GM21723 (cell line): ENCODE measurements around the gene BRPF3.
"Not testable (repeated sequence)": the region's sequence is repeated elsewhere in the genome, so short reads cannot be mapped to it uniquely, and the experiment has no call there.

Experiments used
- ATAC-seq: cut with Tn5 transposase; IDR thresholded peaks from one replicate; pipeline ENCODE4 v1.9.1; 2021; ENCODE audit warnings: mild to moderate bottlenecking, moderate library complexity; ENCODE audit not compliant: unreplicated experiment

The BRPF3 gene

GRCh38 chr6:36200154-36200891 lies 3.8 kb downstream of the BRPF3 start:
- no peak for ATAC-seq

- ATAC-seq = no peak
Measured at GRCh38 chr6:36200998-36201596, 4.6 kb downstream of the BRPF3 start.

- no peak for ATAC-seq
Measured at GRCh38 chr6:36201612-36202011, 5.1 kb downstream of the BRPF3 start.

DNA sequence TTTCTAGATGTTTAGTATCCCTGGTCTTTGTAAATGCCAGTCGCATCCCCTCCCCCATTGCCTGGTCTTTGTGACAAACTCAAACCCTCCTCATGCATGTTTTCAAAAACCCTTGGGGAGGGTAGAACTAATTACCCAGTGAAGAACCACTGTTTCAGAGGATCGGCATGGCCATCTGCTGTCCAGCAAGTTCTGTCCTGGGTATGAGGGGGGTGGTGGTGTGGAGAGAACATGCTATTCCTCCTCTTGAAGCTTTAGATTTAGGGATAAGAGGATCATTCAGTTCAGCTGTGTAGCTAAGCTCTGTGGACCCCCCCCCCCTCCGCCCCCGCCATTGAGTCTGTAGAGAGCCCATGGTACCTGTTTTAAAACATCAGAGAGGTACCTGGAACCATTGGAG lies 5.6 kb downstream of the BRPF3 start:
- ATAC-seq = no peak

DNA sequence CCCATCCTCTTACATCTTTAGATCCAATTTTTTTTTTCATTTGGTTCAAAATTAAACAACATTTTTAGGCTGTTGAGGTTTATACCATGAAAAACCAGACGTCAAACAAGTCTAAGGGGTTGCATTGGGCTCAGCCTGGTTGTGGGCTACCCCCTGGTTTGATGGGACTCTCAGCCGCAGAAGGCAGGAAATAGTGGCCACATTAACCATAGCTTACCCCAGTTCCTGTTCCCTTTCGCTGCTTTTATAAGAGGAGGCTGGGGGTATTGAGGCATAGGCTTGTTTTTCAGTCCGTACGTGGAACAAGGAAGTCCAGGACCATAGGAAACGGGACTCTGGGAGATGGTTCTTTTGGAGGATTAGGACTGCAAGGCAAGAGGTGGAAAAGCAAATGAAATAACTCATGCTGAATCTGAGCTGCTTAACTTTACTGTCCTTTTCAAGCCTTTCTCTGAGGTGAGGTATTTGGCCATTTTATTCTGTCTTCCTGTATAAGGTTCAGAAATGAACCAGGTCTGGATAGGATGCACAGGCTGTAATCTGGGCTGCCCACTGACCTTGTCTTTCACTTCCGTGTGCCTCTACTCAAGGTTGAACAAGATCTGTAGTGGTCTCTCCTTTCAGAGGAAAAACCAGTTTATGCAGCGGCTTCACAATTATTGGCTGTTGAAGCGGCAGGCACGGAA lies 7.7 kb downstream of the BRPF3 start:
- ATAC-seq = no peak

- no peak for ATAC-seq
Measured at GRCh38 chr6:36207155-36207554, 10.6 kb downstream of the BRPF3 start.

- ATAC-seq = no peak
Measured at GRCh38 chr6:36209606-36210005, 13.1 kb downstream of the BRPF3 start.

DNA sequence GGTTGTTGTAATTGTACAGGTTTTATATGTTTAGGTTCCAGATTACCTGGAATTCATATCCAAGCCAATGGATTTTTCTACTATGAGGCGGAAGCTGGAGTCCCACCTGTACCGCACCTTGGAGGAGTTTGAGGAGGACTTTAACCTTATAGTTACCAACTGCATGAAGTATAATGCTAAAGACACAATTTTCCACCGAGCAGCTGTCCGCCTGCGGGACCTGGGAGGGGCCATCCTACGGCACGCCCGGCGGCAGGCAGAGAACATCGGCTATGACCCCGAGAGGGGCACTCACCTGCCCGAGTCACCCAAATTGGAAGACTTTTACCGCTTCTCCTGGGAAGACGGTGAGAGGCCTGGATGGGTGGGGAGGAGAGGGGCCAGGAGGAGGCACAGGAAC lies 13.6 kb downstream of the BRPF3 start:
- ATAC-seq = no peak

GRCh38 chr6:36210886-36211595 lies 14.5 kb downstream of the BRPF3 start:
- ATAC-seq = no peak

GRCh38 chr6:36216559-36216958 lies 20.0 kb downstream of the BRPF3 start:
- ATAC-seq = no peak

GRCh38 chr6:36217188-36217587 lies 20.6 kb downstream of the BRPF3 start:
- no peak for ATAC-seq

- ATAC-seq = no peak
Measured at GRCh38 chr6:36217946-36218345, 21.4 kb downstream of the BRPF3 start.

- ATAC-seq = not testable (repeated sequence)
Measured at GRCh38 chr6:36218516-36218915, 22.0 kb downstream of the BRPF3 start.

- ATAC-seq = no peak
Measured at GRCh38 chr6:36219081-36219480, 22.5 kb downstream of the BRPF3 start.

GRCh38 chr6:36220226-36220625 lies 23.7 kb downstream of the BRPF3 start:
- ATAC-seq = no peak

DNA sequence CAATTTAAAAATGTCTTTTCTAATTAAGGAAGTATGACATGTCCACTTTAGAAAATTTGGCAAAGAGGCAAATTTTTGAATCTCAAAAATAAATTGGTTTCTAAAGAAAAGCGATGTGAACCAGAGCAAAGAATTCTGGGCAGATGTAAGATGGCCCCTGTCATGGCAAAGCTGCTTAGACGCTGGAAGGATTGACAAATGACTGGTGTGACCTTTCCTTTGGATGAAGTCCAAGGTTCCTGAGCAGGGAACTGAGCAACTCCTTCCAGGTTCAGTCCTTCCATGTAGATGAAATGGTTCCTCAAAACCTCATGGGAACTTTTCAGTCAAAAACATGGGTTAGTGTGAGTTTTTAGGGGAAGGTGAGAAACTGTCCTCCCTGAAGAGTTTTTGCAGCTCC lies 25.1 kb downstream of the BRPF3 start:
- no peak for ATAC-seq

DNA sequence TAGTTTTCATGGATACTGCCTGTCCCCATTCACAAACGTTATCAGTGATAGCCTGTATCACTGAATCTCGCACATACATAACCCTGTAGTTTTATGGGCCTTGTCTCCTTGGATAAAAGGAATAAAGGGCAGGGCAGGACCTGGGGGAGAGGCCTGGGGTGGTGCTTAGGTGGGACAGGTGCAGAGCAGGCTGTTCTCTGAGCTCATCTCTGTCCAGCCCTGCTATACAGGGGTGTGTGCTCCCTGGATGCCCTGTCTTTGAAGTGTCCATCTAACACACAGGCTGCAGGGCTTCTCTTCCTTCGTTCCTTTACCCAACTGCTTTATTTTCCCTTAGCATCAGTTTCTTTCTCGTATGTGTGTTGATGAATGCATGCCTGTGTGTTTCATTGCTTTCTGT lies 26.4 kb downstream of the BRPF3 start:
- no peak for ATAC-seq

- no peak for ATAC-seq
Measured at GRCh38 chr6:36223706-36224105, 27.2 kb downstream of the BRPF3 start.

- ATAC-seq = no peak
Measured at GRCh38 chr6:36224918-36225461, 28.4 kb downstream of the BRPF3 start.

- no peak for ATAC-seq
Measured at GRCh38 chr6:36226438-36227047, 30.0 kb downstream of the BRPF3 start.
